HFF-Myc (cell line): ENCODE results near the gene FANCB.

Experiments
- DNase-seq: peaks from one replicate; pipeline ENCODE4 v3.0.0-alpha.2; 2011; ENCODE audit warnings: low read depth; ENCODE audit errors: extremely low read depth
- H3K4me3 ChIP-seq: replicated peaks from 2 replicates; pipeline ENCODE4 v1.5.1; 2011; ENCODE audit warnings: low read depth, mild to moderate bottlenecking, control low read depth, low read length
- TF ChIP-seq, protein P1 (sequence below): IDR thresholded peaks from 2 replicates; pipeline ENCODE4 v1.5.1; 2012; ENCODE audit warnings: mild to moderate bottlenecking, low read depth, low read length, control low read depth; ENCODE audit errors: missing control alignments

FANCB gene

DNA sequence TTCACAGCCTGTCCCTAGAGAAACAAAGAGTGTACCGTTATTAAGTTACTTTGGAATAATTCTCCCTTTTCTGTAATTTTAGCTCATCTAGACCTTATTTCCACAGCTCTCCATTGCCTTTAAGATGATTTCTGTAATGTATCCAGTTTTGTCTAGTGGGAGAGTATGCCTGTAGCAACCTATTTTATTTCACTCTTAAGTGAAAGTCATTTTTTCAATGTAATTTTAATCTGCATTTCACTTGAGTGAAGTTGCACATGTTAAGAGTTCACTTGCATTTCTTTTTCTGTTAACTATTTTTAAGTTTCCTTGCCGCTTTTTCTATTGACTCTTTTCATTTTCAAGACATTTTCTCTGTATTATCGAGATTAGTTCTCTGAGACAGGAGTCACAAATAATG lies 46.5 kb downstream of the FANCB start:
- TF ChIP-seq, protein P1, sequence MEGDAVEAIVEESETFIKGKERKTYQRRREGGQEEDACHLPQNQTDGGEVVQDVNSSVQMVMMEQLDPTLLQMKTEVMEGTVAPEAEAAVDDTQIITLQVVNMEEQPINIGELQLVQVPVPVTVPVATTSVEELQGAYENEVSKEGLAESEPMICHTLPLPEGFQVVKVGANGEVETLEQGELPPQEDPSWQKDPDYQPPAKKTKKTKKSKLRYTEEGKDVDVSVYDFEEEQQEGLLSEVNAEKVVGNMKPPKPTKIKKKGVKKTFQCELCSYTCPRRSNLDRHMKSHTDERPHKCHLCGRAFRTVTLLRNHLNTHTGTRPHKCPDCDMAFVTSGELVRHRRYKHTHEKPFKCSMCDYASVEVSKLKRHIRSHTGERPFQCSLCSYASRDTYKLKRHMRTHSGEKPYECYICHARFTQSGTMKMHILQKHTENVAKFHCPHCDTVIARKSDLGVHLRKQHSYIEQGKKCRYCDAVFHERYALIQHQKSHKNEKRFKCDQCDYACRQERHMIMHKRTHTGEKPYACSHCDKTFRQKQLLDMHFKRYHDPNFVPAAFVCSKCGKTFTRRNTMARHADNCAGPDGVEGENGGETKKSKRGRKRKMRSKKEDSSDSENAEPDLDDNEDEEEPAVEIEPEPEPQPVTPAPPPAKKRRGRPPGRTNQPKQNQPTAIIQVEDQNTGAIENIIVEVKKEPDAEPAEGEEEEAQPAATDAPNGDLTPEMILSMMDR = no peak
- no peak overlapping the region for H3K4me3 ChIP-seq
- DNase-seq = no peak

DNA sequence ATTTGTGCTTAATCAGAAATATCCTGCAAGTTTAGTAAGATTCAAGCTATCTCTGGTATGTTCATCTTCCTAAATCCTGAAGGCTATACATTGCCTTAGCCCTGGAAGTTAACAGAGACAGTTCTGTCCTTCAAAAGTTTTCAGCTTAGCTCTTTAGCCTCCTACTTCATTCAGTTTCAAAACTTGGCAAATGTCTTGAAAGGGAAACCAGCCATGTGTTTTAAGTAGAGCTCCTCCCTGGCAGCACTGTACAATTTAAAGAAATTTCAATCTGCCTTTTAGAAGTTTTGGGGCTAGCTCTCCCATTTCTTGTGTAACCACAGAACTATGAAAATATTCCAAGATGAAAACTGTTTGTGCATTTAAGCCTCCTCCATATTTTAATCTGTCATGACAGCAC lies 47.0 kb downstream of the FANCB start:
- TF ChIP-seq, protein P1 = no peak
- no peak for DNase-seq
- H3K4me3 ChIP-seq = no peak overlapping the region

DNA sequence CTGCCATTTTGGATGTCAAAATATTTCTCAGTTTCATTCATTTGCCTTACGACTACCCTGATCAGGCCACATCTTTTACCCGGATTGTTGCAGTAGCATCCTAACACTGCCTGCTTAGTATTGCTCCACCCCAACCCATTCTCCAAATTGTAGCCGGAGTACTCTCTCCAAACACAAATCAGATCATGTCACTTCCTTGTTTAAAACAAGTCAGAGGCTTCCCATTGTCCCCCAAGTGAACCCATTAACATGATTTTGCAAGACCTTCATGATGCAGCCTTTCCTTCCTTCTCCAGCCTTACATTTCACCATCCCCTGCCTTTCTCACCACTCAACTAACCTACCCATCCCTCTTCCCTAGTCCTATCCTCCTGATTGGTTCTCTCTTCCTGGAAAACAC lies 53.1 kb downstream of the FANCB start:
- no peak overlapping the region for H3K4me3 ChIP-seq
- DNase-seq = no peak
- TF ChIP-seq, protein P1 = no peak

DNA sequence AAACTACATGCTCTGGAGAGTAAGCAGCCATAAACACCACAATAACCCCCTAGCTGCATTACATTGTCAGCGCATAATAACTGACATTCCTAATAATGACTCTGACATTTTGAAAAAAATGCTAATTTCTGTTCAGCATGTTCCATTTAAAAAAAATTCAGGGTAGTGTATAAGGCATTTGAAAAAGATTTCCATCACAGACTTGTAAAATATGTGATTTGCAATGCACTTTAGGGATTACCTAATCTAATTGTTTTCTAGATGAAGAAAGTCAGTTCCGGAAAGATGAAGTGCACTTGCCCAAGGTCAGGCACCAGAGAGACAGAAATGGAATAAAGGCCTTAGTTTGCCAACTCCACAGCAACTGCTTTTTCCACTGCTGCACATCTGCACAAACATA lies 55.3 kb downstream of the FANCB start:
- TF ChIP-seq, protein P1 = no peak
- DNase-seq = no peak
- H3K4me3 ChIP-seq = no peak overlapping the region

DNA sequence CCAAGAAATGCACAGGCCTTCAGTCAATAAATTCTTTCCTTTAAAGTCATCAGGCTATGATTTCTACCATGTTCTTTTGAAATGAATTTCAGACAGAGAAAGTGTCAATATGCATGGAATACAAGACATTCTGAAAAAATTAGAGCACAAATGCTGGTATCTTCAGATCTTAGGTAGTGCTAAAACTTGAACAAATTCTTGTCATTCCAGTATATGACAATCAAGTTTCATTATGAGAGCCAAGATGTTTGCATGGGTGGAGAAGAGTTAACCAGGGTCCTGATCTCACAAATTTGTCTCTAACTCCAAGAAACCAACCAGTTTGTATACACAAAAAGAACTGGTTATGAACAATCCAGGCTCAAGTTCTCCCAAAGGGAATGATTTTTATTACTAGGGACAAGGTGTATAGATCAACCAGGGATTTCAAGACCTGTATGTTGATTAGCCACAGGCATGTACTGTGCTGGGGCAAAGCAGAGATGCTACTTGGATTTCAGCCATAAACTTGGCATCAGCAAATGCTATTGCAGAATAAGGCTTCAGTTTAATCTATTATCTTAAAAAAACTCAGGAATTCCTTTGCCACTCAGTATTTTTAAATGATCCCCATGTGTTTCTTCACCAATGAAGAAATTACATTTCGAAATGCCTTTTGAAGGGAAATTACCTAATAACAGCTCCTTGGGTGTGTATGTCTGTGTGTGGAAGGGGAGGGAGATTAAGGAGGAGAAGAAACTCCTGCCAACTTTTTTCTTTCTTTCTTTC lies 69.7 kb downstream of the FANCB start:
- no peak for DNase-seq
- H3K4me3 ChIP-seq = no peak overlapping the region
- TF ChIP-seq, protein P1 = no peak

DNA sequence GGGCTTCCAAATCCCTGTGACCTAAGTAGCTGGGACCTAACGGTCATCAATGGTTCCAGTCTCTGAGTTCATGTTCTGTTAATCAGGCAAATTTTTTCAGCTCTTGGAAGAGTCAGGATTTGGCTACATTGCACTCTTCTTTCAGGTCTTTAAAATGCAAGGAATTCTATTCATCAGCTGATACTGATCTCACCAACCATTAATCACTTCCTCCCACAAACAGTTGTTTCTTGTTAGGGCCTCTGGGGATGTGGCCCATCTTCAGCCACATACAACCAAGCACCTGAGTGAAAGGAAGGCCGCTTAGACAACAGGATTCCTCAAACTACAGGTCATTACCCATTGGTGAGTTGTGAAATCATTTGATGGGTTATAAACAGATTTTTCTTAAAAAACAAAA lies 71.7 kb downstream of the FANCB start:
- no peak overlapping the region for H3K4me3 ChIP-seq
- TF ChIP-seq, protein P1 = no peak
- DNase-seq = no peak
